ENCODE data around the gene STIM1. TPM values are rescaled to one million over a fixed set of nuclear protein-coding genes. Genes with fewer than 3 reads are reported as not detected.

The STIM1 gene
- total RNA-seq, 1 experiment from 2014 or later, result 93.6 TPM

DNA sequence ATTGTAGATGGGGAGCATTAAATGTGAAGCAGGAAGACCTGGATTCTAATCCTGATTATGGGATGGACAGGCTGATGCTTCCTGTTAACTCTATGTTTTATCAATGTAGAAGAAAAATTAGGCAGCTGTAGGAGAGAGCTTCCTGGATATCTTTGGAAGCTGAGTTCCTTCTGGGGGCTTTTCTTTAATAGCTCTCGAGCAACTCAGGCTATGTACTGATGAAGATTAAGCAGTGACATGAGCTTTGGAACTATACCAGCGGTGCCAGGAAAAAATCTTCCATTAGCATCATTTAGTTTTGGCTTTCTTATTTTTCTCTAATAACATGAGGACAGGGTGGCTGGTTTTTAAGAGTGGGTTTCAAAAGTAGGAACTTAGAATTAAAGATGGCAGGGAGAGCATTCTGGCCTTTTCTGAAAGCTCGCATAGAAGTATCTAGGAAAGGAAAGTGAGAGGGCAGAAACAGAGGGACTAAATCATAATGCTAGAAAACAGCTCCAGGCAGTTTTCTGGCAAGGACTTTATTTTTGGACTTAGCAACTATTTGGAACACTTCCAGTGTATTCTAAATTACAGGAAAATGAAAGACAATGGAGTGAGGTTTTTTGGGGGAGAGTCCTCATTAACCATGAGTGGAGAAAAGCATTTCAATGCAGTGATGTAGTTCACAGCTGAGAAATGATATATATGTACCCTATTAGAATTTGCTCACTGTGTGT, 169.9 kb downstream of the STIM1 start:
- no TSS peak for BruUV-seq (replicated peaks)
- no peaks in the 10 kb centered on the region for H3K9me3 ChIP-seq (ENCODE audit: control insufficient read depth, insufficient read depth, low read depth, low read length)
- intact Hi-C loops (cut with micrococcal nuclease; ENCODE audit: unreplicated experiment), result no loop called here
- in situ Hi-C loops (cut with HindIII; ENCODE audit: low pct_unique_long_range_greater_than_20kb, low sequenced_read_pairs), result no loop called here
- H3K36me3 ChIP-seq (ENCODE audit: control insufficient read depth, insufficient read depth, low read length), result no peaks in the 10 kb centered on the region
- ATAC-seq (no peak), DNase-seq (ENCODE audit: low read depth, low spot score) (no peak)
- H3K4me1 ChIP-seq (ENCODE audit: control insufficient read depth, insufficient read depth, low read length), result no peaks in the 10 kb centered on the region
- ChIA-PET POLR2A (no interaction called here), CTCF (no interaction called here)
- H3K4me3 ChIP-seq (ENCODE audit: low read depth in 2 of 2, low read length in 2 of 2), result no peak overlapping the region
- no peaks in the 10 kb centered on the region for H3K27me3 ChIP-seq (ENCODE audit: control insufficient read depth, insufficient read depth, low read length)
- H3K27ac ChIP-seq (ENCODE audit: low read length), result no peak overlapping the region
- TF ChIP-seq TCF7L2 (IDR thresholded peaks at IDR 0.05; ENCODE audit: low read depth, low read length) (no peak), CTCF (IDR thresholded peaks at IDR 0.05) (no peak), SIN3A (IDR thresholded peaks at IDR 0.05; ENCODE audit: borderline replicate concordance, insufficient read depth, low read depth, low read length) (no peak), POLR2AphosphoS5 (IDR thresholded peaks at IDR 0.05; ENCODE audit: low read depth, low read length) (no peak)
- TF ChIP-seq, protein P1, sequence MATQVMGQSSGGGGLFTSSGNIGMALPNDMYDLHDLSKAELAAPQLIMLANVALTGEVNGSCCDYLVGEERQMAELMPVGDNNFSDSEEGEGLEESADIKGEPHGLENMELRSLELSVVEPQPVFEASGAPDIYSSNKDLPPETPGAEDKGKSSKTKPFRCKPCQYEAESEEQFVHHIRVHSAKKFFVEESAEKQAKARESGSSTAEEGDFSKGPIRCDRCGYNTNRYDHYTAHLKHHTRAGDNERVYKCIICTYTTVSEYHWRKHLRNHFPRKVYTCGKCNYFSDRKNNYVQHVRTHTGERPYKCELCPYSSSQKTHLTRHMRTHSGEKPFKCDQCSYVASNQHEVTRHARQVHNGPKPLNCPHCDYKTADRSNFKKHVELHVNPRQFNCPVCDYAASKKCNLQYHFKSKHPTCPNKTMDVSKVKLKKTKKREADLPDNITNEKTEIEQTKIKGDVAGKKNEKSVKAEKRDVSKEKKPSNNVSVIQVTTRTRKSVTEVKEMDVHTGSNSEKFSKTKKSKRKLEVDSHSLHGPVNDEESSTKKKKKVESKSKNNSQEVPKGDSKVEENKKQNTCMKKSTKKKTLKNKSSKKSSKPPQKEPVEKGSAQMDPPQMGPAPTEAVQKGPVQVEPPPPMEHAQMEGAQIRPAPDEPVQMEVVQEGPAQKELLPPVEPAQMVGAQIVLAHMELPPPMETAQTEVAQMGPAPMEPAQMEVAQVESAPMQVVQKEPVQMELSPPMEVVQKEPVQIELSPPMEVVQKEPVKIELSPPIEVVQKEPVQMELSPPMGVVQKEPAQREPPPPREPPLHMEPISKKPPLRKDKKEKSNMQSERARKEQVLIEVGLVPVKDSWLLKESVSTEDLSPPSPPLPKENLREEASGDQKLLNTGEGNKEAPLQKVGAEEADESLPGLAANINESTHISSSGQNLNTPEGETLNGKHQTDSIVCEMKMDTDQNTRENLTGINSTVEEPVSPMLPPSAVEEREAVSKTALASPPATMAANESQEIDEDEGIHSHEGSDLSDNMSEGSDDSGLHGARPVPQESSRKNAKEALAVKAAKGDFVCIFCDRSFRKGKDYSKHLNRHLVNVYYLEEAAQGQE (IDR thresholded peaks at IDR 0.05; ENCODE audit: insufficient read depth in 1 of 2, low read depth in 2 of 2, low read length in 1 of 2), result no peak

GRCh38 chr11:4025967-4026324, 170.5 kb downstream of the STIM1 start:
- Histone ChIP-seq H3K9me3 (ENCODE audit: control insufficient read depth, insufficient read depth, low read depth, low read length) (no peaks in the 10 kb centered on the region), H3K36me3 (ENCODE audit: control insufficient read depth, insufficient read depth, low read length) (no peaks in the 10 kb centered on the region), H3K27ac (ENCODE audit: low read length) (no peak overlapping the region), H3K4me1 (ENCODE audit: control insufficient read depth, insufficient read depth, low read length) (no peaks in the 10 kb centered on the region), H3K4me3 (ENCODE audit: low read depth in 2 of 2, low read length in 2 of 2) (no peak overlapping the region), H3K27me3 (ENCODE audit: control insufficient read depth, insufficient read depth, low read length) (no peaks in the 10 kb centered on the region)
- TF ChIP-seq TCF7L2 (IDR thresholded peaks at IDR 0.05; ENCODE audit: low read depth, low read length) (no peak), SIN3A (IDR thresholded peaks at IDR 0.05; ENCODE audit: borderline replicate concordance, insufficient read depth, low read depth, low read length) (no peak), POLR2AphosphoS5 (IDR thresholded peaks at IDR 0.05; ENCODE audit: low read depth, low read length) (no peak), CTCF (IDR thresholded peaks at IDR 0.05) (no peak)
- TF ChIP-seq, protein P1 (IDR thresholded peaks at IDR 0.05; ENCODE audit: insufficient read depth in 1 of 2, low read depth in 2 of 2, low read length in 1 of 2), result no peak
- in situ Hi-C loops (cut with HindIII; ENCODE audit: low pct_unique_long_range_greater_than_20kb, low sequenced_read_pairs) (no loop called here), intact Hi-C loops (cut with micrococcal nuclease; ENCODE audit: unreplicated experiment) (no loop called here)
- DNase-seq (ENCODE audit: low read depth, low spot score) (no peak), ATAC-seq (no peak)
- POLR2A ChIA-PET, result no interaction called here
- CTCF ChIA-PET, result no interaction called here
- BruUV-seq (replicated peaks), result no TSS peak

All from Panc1 (cell line).